GM21717 (cell line): Measurements from ENCODE around the gene SNAP23.
"Not testable (repeated sequence)": the region's sequence is repeated elsewhere in the genome, so short reads cannot be mapped to it uniquely, and the experiment has no call there.

ENCODE experiments used
- ATAC-seq: cut with Tn5 transposase; IDR thresholded peaks from one replicate; pipeline ENCODE4 v1.9.1; 2021; ENCODE audit warnings: mild to moderate bottlenecking, moderate library complexity; ENCODE audit not compliant: unreplicated experiment

Gene SNAP23

DNA sequence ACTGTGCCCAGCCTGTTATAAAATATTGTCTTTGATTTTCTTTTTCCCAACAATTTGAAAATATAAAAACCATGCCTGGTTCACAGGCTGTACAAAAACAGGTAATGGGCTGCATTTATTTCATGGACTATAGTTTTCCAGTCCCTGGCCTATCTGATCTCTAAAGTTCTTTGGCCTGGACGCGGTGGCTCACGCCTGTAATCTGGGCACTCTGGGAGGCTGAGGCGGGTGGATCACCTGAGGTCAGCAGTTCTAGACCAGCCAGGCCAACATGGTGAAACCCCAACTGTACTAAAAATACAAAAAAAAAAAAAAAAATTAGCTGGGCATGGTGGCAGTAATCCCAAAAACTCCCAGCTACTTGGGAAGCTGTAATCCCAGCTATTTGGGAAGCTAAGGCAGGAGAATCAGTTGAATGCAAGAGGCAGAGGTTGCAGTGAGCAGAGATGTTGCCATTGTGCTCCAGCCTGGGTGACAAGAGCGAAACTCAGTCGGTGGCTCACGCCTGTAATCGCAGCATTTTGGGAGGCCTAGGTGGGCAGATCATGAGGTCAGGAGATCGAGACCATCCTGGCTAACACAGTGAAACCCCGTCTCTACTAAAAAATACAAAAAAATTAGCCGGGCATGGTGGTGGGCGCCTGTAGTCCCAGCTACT is 61.2 kb downstream of the SNAP23 start:
- not testable (repeated sequence) for ATAC-seq

DNA sequence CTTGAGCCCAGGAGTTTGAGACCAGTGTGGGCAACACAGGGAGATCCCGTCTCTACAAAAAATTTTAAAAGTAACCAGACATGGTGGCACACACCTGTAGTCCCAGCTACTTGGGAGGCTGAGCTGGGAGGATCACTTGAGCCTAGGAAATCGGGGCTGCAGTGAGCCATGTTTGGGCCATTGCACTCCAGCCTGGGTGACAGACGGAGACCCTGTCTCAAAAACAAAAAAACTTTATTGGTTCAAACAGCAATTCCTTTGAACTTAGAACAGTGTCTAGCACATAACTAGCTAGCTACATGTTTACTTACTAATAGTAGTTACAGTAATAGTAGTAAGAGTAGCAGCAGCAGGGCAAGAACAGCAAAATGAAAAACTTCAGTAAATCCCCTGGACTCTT is 63.3 kb downstream of the SNAP23 start:
- no peak for ATAC-seq

DNA sequence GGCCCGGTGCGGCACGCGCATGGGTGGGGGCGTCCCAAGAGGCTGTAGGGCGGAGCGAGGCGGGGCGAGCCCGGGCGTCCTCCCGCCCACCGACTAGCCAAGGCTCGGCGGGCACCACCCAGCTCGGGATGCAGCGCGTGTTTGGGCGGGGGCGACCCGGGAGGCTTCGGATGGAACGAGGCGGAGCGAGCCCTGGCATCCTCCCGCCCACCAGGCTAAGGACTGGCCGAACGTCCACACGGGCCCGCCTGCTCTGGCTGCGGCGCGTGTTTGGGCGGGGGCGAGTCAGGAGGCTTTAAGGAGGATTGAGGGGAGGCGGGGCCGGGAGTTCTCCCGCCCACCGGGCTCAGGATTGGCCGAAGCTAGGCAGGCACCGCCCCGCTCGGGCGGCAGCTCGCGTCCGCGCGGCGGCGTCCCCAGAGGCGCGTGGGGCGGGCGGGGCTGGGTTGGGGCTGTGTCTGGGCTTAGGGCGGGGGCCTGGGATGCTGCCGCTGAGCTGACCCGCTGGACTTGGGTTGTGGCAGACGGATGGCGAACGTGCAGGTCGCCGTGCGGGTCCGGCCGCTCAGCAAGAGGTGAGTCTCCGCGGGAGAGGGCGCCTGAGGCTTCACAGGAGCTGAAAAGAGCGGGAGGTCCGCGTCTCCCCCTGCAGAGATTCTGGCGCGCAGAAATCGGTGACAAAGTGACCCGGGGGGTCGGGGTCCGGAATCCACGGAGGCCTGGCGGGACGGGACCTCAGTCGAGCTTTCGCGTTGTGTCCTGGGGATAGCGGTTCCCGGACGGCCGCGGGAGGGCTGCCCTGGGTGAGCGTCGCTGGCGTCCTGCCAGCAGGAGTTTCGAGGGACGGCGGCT is 80.0 kb downstream of the SNAP23 start, which contains the start of gene STARD9:
TSS of gene STARD9 (plus strand) at position 419 of the 852 bp plus-strand sequence. CDS start at position 529, 110 bp downstream.
- peak; percentile 88 for ATAC-seq

DNA sequence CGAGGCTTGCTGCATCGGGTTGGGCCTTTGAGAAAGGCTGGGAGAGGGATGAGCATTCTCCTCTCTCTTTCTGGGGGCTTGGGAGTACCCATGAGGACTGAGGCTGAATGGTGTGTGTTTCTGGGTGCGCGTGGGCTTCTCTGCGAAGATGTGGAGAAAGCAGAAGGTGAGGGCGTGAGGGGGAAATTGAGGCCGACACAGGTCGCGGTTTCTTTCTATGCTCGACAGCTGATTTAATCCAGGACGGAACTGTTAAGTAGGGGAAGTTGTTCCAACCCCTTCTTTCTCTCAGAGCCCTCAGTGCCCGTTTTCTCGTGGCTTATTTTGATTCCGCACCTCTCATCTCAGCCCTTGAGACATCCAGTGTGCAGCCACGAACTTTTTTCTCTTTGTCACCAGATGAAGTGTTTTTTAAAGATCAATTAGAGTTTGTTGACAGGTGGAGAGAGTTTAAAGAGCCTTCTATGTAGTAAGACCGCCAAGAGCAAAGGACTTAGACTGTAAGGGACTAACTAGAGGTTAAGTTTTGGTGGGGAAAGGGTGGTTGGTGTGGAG is 80.7 kb downstream of the SNAP23 start:
- no peak for ATAC-seq

DNA sequence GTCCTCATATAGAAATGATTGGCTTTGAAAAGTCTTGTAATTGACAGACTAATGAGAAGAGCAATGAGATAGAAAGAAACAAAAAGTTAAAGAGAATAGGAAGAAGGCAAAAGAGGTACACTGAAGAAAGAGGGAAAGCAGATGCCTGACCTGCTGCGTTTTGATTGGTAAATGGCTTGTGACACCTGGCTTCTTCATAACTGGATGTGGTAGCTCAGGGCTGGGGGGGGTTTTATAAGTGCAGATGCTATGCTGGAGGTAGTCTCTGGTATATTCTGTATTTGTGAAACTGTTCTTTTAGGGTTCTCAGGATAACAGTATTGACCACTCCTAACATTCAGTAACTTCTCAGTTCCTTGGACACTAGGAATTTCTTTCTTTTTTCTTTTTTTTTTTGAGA is 81.3 kb downstream of the SNAP23 start:
- ATAC-seq, result no peak

DNA sequence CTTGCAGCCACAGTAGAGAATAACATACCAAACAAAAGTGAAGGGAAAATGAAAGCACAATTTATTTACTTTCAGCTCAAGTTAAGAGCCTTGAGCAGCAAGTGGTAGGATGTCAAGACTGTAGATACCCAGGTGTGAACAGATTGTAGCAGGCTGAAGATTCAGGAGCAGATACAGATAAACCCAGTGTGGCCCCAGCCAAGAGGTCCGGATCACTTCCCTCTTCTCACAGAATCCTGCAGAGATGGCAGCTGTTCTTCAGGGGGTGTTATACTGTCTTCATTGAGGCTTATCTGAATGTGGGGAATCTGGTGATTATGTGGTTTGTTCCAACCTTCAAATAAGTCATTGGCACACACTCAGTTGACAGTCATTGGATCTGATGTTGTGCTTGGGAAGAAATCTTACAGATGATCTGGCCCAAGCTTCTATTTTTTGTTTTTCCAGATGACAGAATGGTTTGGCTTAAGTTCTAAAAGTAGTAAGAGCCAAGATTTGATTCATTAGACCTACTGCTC is 82.1 kb downstream of the SNAP23 start:
- ATAC-seq, result no peak

DNA sequence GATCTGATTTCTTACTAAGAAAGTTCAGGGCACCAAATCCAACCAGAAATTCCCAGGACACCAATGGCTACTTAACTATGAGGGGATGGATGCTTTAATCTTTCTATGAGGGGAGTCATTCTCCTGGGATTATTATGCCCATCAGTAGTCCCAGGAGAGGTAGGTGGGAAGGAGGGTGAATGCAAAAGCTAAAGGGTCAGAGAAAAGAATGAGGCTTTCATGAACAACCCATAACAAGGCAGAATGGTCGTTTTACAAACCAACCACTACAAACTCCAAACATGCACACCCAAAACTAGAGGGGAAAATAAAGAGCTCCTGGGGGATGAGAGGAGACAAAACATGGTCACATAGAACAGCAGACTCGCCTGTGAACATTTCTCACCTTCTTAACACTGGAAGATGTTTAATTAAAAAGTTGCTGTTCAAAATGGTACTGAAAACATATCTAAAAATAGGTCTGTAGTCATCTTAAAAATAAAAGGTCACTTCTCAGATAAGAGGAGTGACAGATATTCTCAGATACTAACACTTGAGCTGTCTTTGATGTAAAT is 83.6 kb downstream of the SNAP23 start:
- ATAC-seq, result no peak

DNA sequence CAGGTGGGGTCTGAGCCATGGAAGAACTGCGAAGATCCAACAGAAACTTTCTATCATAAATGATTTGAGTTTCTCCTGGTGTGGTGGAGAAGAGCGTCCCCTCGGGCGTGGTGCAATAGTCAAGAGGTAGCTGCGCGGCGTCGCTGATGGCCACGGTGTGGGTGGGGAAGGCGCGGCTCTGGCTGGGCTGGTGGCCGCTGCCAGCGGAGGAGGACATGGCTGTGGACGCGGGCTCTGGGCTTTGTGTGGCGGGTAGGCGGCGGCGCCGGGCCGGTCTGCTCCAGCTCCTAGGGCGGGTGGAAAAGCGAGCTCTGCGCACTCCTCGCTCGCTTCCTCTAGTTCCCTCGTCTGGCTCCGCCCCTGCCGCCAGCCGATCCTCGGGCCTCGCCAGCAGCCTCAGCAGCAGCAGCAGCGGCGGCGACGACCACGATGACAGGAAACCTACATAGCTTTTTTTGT is 85.9 kb downstream of the SNAP23 start:
- peak; percentile 73 for ATAC-seq
